Fibroblast of lung (primary cell): Measurements from ENCODE around the gene MRPS33.

ENCODE experiments used
- EZH2 ChIP-seq: IDR thresholded peaks from 2 replicates; pipeline ENCODE4 v1.5.1; 2012; ENCODE audit warnings: low read length, control low read depth, mild to moderate bottlenecking; ENCODE audit errors: missing control alignments
- TF ChIP-seq, protein P1 (sequence below), 2 donors: IDR thresholded peaks in 1 of 2; conservative IDR thresholded peaks in 1 of 2; 1 replicate in 1 of 2; 2 replicates in 1 of 2; pipeline ENCODE4 v1.5.1; 2011 to 2012; ENCODE audit warnings: low read length in 2 of 2, control low read depth in 1 of 2, inconsistent platforms in 1 of 2, low read depth in 1 of 2, mild to moderate bottlenecking in 1 of 2

DNA sequence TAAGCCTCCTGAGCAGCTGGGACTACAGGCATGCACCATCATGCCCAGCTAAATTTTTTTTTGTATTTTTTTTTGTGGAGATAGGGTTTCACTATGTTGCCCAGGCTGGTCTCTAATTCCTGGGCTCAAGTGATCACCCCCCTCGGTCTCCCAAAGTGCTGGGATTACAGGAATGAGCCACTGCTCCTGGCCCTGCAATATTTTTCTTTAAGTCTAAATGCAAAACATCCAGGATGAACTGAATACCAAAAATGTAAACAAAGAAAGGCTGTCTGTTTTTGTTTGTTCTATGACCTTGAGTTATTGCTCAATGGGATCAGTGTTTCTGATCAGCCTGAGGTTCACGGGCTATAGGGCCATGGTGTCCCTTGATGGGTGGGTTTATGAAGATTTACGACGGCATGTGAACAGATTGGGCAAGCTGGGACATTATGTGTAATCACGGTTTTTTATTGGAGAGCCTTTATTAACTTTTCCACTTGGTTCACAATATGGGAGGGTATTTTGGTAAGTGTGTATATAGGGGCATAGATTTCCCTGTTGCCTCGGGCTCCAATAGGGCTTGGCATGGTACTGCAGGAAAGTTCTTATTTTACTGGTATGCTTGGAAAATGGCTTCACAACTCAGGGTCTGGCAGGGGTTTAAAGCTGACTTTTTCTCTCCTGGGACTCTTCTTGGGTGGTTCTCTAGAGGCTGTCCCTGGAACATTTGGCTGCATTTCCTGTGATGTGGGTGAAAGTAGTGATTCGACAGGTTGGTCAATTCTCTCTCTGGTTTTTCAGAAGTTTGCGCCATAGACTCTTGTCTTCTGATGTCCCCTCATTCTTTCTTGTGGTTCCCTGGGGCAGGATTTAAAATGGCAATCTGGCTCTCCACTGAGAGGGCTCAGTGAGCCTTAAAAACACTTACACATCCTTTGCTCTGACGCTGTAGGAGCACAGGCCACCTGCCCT is 41.6 kb downstream of the MRPS33 start:
- TF ChIP-seq, protein P1, sequence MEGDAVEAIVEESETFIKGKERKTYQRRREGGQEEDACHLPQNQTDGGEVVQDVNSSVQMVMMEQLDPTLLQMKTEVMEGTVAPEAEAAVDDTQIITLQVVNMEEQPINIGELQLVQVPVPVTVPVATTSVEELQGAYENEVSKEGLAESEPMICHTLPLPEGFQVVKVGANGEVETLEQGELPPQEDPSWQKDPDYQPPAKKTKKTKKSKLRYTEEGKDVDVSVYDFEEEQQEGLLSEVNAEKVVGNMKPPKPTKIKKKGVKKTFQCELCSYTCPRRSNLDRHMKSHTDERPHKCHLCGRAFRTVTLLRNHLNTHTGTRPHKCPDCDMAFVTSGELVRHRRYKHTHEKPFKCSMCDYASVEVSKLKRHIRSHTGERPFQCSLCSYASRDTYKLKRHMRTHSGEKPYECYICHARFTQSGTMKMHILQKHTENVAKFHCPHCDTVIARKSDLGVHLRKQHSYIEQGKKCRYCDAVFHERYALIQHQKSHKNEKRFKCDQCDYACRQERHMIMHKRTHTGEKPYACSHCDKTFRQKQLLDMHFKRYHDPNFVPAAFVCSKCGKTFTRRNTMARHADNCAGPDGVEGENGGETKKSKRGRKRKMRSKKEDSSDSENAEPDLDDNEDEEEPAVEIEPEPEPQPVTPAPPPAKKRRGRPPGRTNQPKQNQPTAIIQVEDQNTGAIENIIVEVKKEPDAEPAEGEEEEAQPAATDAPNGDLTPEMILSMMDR (conservative IDR thresholded peaks at IDR 0.05 in 1 of 2, IDR thresholded peaks at IDR 0.05 in 1 of 2; ENCODE audit: low read depth in 1 of 2, low read length in 2 of 2) = no peak
- TF ChIP-seq EZH2 = no peak
